LNCaP clone FGC (cell line): Measurements from ENCODE around the gene PLA2G4F.

Source experiments
- DNase-seq: peaks from one replicate; pipeline ENCODE4 v3.0.0-alpha.2; 2011; ENCODE audit warnings: low read depth
- H3K4me3 ChIP-seq: 2 replicates; pipeline ENCODE4 v1.5.1; 2011; ENCODE audit warnings: mild to moderate bottlenecking, low read depth, low read length, control low read depth
- TF ChIP-seq, protein P1 (sequence below): IDR thresholded peaks from 2 replicates; pipeline ENCODE4 v1.5.1; 2012; ENCODE audit warnings: mild to moderate bottlenecking; ENCODE audit not compliant: control insufficient read depth, insufficient read depth; ENCODE audit errors: extremely low read depth

PLA2G4F gene

DNA sequence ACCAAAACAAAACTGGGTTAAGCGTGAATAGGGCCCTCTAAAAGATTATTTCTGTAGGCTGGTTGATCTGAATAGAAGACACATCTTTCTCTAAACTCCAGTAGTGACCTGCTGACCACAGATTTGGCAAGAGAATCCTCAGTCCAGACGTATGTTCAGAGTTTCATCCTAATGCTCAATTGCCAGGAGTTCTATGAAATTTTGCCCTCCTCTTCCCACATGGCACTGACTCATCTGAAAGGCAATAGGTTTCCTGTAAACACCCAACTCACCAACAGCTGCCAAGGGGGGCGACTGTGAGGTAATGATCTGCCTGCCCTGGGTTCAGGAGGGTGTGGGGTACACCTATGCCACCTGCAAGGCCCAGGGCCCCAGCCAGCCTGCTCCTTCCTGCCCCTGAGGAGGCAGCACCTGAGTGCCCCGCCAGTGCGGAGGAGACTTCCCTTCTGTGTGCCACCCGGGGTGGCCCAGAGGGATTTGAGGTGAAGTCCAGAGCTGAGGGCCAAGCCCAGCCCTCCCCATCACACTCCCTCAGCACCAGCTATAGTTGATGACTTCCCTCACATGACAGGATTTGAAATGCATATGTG is 53.7 kb downstream of the PLA2G4F start:
- H3K4me3 ChIP-seq: no peak overlapping the region
- DNase-seq: no peak
- TF ChIP-seq, protein P1, sequence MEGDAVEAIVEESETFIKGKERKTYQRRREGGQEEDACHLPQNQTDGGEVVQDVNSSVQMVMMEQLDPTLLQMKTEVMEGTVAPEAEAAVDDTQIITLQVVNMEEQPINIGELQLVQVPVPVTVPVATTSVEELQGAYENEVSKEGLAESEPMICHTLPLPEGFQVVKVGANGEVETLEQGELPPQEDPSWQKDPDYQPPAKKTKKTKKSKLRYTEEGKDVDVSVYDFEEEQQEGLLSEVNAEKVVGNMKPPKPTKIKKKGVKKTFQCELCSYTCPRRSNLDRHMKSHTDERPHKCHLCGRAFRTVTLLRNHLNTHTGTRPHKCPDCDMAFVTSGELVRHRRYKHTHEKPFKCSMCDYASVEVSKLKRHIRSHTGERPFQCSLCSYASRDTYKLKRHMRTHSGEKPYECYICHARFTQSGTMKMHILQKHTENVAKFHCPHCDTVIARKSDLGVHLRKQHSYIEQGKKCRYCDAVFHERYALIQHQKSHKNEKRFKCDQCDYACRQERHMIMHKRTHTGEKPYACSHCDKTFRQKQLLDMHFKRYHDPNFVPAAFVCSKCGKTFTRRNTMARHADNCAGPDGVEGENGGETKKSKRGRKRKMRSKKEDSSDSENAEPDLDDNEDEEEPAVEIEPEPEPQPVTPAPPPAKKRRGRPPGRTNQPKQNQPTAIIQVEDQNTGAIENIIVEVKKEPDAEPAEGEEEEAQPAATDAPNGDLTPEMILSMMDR: no peak

DNA sequence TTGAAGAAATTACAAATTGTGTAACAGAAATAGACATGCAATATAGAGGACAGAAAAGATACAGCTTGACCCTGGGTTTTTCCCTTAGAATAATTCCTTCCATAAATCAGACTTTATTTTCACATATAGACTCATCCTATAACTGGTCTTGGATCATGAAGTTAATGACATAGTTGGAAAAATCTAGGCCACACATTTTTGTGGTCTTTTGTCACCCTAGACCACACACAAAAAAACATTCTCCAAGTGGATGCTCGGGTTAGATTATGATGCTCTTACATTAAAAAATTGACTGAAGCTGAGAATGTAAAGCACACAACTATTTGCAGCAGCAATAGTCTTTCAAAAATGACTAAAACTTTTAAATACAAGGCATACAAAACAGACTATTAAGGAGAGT is 54.6 kb downstream of the PLA2G4F start:
- DNase-seq: no peak
- TF ChIP-seq, protein P1: no peak
- no peak overlapping the region for H3K4me3 ChIP-seq

DNA sequence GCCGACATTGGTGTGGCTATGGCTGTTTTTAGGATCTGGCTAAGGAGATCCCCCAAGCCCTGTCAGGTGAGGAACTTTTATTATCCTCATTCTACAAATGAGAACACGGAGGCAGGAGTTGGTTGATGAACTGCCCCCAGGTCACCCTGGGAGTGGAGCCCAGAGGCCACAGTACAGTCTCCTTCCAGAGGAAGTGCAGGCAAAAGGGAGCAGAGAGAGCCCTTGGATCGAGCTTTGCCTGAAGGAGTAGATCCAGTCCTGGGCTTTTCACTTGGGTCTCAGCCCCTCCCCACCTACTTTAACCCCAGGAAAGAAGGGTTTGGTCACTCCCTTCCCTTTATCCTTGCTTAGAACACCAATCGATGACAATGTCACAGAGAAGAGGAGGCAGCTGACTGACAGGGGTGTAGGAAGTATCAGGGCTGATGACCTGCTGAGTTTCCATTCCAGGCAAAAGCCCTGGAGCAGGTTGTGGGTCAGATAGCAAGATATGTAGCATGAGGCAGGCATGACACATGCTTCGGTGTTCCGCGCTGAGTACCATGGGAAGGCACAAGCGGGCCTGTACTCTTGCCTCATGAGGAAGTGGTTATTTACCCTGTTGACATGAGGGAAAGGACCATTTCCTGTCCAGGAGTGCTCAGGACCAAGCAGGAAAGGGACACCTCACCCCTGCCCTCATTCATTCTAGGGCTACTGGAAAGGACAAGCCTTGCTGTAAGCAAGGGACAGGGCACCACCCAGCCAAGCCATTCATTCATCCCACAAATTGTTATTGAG is 56.2 kb downstream of the PLA2G4F start:
- TF ChIP-seq, protein P1: no peak
- no peak overlapping the region for H3K4me3 ChIP-seq
- DNase-seq: no peak

DNA sequence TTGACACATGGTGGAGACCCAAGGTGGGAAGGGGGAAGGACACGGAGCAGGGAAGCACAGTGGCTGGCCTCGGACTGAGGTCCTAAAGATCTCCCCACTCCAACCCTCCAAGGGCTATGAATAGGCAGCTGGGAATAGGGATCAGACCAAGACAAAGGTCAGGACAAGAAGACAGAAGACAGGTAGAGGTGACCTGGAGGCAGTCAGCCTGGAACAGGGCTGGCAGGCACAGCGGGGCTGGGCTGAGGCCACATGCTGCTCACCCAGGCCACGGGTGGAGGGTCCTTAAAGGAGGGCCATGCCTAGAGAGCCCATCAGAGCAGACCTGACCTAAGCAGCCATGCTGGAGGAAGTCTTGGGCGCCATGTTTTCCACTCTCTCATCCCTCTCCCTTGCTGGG is 59.4 kb downstream of the PLA2G4F start:
- DNase-seq: no peak
- H3K4me3 ChIP-seq: no peak overlapping the region
- TF ChIP-seq, protein P1: no peak

DNA sequence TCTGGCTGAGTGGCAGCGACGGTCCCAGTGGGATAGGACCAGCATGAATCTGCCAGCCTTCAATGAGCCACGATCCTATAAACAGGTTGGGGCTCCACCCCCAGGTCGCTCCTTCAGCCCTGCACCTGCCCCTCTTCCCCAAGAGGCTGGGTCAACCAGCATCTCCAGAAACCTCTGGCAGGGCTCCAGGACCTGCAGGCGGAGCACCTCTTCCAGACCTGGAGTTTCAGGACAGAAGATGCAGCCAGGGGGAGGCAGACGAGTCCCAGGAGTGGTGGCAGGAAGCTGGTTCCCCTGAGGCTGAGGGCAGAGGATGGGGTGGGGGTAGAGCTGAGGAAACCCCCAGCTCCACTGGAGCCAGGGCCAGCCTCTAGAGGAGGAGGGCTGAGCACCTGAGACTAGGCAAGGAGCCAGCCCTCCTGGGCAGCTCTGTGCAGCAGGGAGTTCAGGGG is 61.9 kb downstream of the PLA2G4F start, which contains the start of gene PLA2G4D:
Gene PLA2G4D (minus strand): TSS at position 51 of the 452 bp plus-strand sequence. CDS start 103 bp downstream, outside the sequence.
- TF ChIP-seq, protein P1: peak; percentile 21; the same call in 1 of the 2 replicates
- DNase-seq: no peak
- no peak within 1 kb of the TSS for H3K4me3 ChIP-seq

DNA sequence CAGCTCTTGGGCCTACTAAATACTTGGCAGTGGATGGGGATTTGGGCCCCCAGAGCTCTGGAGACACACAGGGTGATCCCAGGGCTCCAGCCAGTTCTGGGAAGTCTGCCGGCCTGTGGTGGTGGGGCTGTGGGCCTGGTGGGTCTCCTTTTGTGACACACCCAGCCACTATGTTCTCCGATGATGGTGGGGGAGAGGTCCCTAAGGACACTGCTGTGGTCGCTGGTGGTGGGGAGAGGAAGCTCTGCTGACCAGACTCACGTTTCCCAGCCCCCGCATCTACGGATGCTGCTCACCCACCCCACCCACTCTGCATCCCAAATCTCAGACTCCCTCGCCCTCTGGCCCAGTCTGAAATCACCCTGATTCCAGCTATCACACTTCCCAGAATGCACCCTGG is 62.5 kb downstream of the PLA2G4F start:
- no peak for DNase-seq
- TF ChIP-seq, protein P1: no peak

More for the DNA sequence above, 62.5 kb downstream of the PLA2G4F start:
- H3K4me3 ChIP-seq: no peak overlapping the region
